ENCODE measurements around the gene FARP2. TPM values are rescaled to one million over a fixed set of nuclear protein-coding genes. Genes with fewer than 3 reads are reported as not detected.
A peak's percentile ranks its signal among the peaks of the same experiment; 100 is the strongest.

Gene FARP2
- total and polyA plus RNA-seq, 2 of the 13 experiments (the other 11 are each of a cell fraction or from before 2014, with no cell fraction given), result 28.0 to 45.4 TPM

DNA sequence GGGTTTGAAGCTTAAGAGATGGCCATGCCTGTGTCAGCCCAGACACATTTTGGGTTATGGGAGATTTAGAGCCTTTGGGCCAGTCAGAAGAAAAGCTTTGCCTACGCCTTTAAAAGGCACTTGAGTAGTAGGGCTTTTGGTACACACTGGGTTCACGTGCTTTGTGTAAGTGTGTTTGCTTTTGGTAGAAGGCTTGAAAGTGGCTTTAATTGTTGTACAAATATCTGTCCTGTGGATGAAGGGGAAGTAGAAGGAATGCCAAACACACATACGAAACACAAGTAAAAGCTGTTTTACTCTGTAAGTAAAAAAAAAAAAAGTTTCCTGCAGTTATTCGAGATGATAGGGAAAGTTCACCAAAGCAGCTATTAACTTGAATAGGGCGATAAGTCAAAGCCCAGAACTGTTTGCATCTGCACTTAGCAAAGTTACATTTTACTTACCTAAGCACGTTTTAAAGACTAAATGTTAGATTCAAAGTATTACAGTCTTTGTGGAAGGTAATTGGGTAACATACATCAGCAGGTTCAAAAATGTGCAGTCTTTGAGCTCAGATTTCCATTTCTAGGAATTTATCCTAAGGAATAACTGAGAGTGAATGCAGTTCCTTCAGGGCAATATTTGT is 76.9 kb downstream of the FARP2 start (continued):
- TF ChIP-seq, protein P1, sequence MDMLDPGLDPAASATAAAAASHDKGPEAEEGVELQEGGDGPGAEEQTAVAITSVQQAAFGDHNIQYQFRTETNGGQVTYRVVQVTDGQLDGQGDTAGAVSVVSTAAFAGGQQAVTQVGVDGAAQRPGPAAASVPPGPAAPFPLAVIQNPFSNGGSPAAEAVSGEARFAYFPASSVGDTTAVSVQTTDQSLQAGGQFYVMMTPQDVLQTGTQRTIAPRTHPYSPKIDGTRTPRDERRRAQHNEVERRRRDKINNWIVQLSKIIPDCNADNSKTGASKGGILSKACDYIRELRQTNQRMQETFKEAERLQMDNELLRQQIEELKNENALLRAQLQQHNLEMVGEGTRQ (IDR thresholded peaks at IDR 0.05; ENCODE audit: low read depth, low read length), result no peak; the same call in 1 of the 2 replicates
- TF ChIP-seq, protein P1 (CRISPR knock-in tag; IDR thresholded peaks at IDR 0.05; ENCODE audit: borderline replicate concordance), result peak; percentile 45; the same call in 1 of the 2 replicates
- TF ChIP-seq ZNF724P (CRISPR knock-in tag; IDR thresholded peaks at IDR 0.05; ENCODE audit: borderline replicate concordance) (no peak), CREB1 (IDR thresholded peaks at IDR 0.05) (no peak), CREB1 (CRISPR knock-in tag; IDR thresholded peaks at IDR 0.05) (peak; percentile 63), THYN1 (CRISPR knock-in tag; IDR thresholded peaks at IDR 0.05; ENCODE audit: borderline replicate concordance, low read depth) (no peak), FOXK1 (CRISPR knock-in tag; IDR thresholded peaks at IDR 0.05; ENCODE audit: borderline replicate concordance, low read depth) (peak; percentile 87; the same call in 1 of the 2 replicates), FOXA3 (CRISPR knock-in tag; IDR thresholded peaks at IDR 0.05) (peak; percentile 96), ELF4 (CRISPR knock-in tag; IDR thresholded peaks at IDR 0.05; ENCODE audit: borderline replicate concordance) (no peak), NCOA5 (CRISPR knock-in tag; IDR thresholded peaks at IDR 0.05) (no peak), ZNF720 (CRISPR knock-in tag; IDR thresholded peaks at IDR 0.05) (no peak), GFI1 (CRISPR knock-in tag; IDR thresholded peaks at IDR 0.05; ENCODE audit: borderline replicate concordance) (peak; percentile 53; the same call in 1 of the 2 replicates), ZNF501 (CRISPR knock-in tag; IDR thresholded peaks at IDR 0.05) (no peak), ETV6 (CRISPR knock-in tag; conservative IDR thresholded peaks at IDR 0.05) (no peak), NRL (CRISPR knock-in tag; IDR thresholded peaks at IDR 0.05; ENCODE audit: borderline replicate concordance) (no peak), RFX5 (IDR thresholded peaks at IDR 0.05; ENCODE audit: low read depth, low read length) (no peak), XBP1 (CRISPR knock-in tag; IDR thresholded peaks at IDR 0.05) (no peak)
- TF ChIP-seq, protein P2, sequence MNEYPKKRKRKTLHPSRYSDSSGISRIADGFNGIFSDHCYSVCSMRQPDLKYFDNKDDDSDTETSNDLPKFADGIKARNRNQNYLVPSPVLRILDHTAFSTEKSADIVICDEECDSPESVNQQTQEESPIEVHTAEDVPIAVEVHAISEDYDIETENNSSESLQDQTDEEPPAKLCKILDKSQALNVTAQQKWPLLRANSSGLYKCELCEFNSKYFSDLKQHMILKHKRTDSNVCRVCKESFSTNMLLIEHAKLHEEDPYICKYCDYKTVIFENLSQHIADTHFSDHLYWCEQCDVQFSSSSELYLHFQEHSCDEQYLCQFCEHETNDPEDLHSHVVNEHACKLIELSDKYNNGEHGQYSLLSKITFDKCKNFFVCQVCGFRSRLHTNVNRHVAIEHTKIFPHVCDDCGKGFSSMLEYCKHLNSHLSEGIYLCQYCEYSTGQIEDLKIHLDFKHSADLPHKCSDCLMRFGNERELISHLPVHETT (CRISPR knock-in tag; conservative IDR thresholded peaks at IDR 0.05), result peak; percentile 79
- TF ChIP-seq, protein P3, sequence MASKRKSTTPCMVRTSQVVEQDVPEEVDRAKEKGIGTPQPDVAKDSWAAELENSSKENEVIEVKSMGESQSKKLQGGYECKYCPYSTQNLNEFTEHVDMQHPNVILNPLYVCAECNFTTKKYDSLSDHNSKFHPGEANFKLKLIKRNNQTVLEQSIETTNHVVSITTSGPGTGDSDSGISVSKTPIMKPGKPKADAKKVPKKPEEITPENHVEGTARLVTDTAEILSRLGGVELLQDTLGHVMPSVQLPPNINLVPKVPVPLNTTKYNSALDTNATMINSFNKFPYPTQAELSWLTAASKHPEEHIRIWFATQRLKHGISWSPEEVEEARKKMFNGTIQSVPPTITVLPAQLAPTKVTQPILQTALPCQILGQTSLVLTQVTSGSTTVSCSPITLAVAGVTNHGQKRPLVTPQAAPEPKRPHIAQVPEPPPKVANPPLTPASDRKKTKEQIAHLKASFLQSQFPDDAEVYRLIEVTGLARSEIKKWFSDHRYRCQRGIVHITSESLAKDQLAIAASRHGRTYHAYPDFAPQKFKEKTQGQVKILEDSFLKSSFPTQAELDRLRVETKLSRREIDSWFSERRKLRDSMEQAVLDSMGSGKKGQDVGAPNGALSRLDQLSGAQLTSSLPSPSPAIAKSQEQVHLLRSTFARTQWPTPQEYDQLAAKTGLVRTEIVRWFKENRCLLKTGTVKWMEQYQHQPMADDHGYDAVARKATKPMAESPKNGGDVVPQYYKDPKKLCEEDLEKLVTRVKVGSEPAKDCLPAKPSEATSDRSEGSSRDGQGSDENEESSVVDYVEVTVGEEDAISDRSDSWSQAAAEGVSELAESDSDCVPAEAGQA (IDR thresholded peaks at IDR 0.05; ENCODE audit: low read depth), result no peak
- TF ChIP-seq, protein P3 (CRISPR knock-in tag; IDR thresholded peaks at IDR 0.05; ENCODE audit: borderline replicate concordance), result no peak
- TF ChIP-seq, protein P4, sequence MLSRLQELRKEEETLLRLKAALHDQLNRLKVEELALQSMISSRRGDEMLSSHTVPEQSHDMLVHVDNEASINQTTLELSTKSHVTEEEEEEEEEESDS (CRISPR knock-in tag; IDR thresholded peaks at IDR 0.05; ENCODE audit: borderline replicate concordance), result no peak

All from HepG2 (cell line).